Fibroblast of lung (primary cell): ENCODE measurements around the gene TOR1AIP2. TPM values are rescaled to one million over a fixed set of nuclear protein-coding genes. Genes with fewer than 3 reads are reported as not detected.

Source experiments
- DNase-seq, 2 donors: peaks; one replicate each; pipeline versions ENCODE4 v3.0.0 to v3.0.0-alpha.2; 2010; ENCODE audit warnings: low read depth in 2 of 2
- H2AFZ ChIP-seq: 2 replicates; pipeline ENCODE4 v1.5.1; 2012; ENCODE audit warnings: low read length, control low read depth, inconsistent platforms
- H3K27ac ChIP-seq: 2 replicates; pipeline ENCODE4 v1.5.1; 2011; ENCODE audit warnings: low read length, control low read depth; ENCODE audit not compliant: insufficient read depth
- H3K27me3 ChIP-seq: 2 replicates; pipeline ENCODE4 v1.5.1; 2011; ENCODE audit warnings: mild to moderate bottlenecking, low read length; ENCODE audit not compliant: control insufficient read depth, insufficient read depth
- H3K36me3 ChIP-seq: 2 replicates; pipeline ENCODE4 v1.5.1; 2011; ENCODE audit warnings: low read length; ENCODE audit not compliant: control insufficient read depth, insufficient read depth
- H3K4me1 ChIP-seq: 2 replicates; pipeline ENCODE4 v1.5.1; 2011; ENCODE audit warnings: low read length; ENCODE audit not compliant: control insufficient read depth, insufficient read depth; ENCODE audit errors: extremely low read depth
- H3K4me2 ChIP-seq: 2 replicates; pipeline ENCODE4 v1.5.1; 2011; ENCODE audit warnings: low read length, control low read depth; ENCODE audit not compliant: insufficient read depth; ENCODE audit errors: extremely low read depth
- H3K4me3 ChIP-seq, 4 experiments: fragments of 200-600 bp in 1 of 4; sonication (generic) in 1 of 4; replicated peaks in 1 of 4; 2 replicates each; pipeline ENCODE4 v1.5.1; 2011 to 2016; ENCODE audit warnings: low read length in 4 of 4, low read depth in 3 of 4, mild to moderate bottlenecking in 3 of 4, control low read depth in 2 of 4, inconsistent platforms in 1 of 4, mixed read lengths in 1 of 4; ENCODE audit not compliant: insufficient read depth in 1 of 4; ENCODE audit errors: control extremely low read depth in 1 of 4
- H3K79me2 ChIP-seq: 2 replicates; pipeline ENCODE4 v1.5.1; 2012; ENCODE audit warnings: mild to moderate bottlenecking, low read length, inconsistent platforms; ENCODE audit not compliant: control insufficient read depth, insufficient read depth
- H3K9ac ChIP-seq: 2 replicates; pipeline ENCODE4 v1.5.1; 2011; ENCODE audit warnings: mild to moderate bottlenecking, low read length, control low read depth; ENCODE audit not compliant: insufficient read depth
- H3K9me3 ChIP-seq: 2 replicates; pipeline ENCODE4 v1.5.1; 2012; ENCODE audit warnings: low read depth, low read length; ENCODE audit not compliant: control insufficient read depth, insufficient read depth
- H4K20me1 ChIP-seq: 2 replicates; pipeline ENCODE4 v1.5.1; 2011; ENCODE audit warnings: low read length; ENCODE audit not compliant: control insufficient read depth, insufficient read depth; ENCODE audit errors: extremely low read depth
- EZH2 ChIP-seq: IDR thresholded peaks from 2 replicates; pipeline ENCODE4 v1.5.1; 2012; ENCODE audit warnings: low read length, control low read depth, mild to moderate bottlenecking; ENCODE audit errors: missing control alignments
- polyA plus RNA-seq, 2 donors: library from polyadenylated mRNA; depleted of rRNA in 1 of 2; stranded (reverse) in 1 of 2; unstranded in 1 of 2; fragments of >200 nt; gene quantifications; 2 replicates each; pipeline ENCODE4 v1.2.1, GENCODE V29; 2011 to 2012; ENCODE audit warnings: missing spikeins in 1 of 2
- total RNA-seq: library from RNA; depleted of rRNA; stranded (reverse); fragments of >200 nt; gene quantifications from 2 replicates; pipeline ENCODE4 v1.2.1, GENCODE V29; 2014
- TF ChIP-seq, protein P1 (sequence below), 2 donors: IDR thresholded peaks in 1 of 2; conservative IDR thresholded peaks in 1 of 2; 1 replicate in 1 of 2; 2 replicates in 1 of 2; pipeline ENCODE4 v1.5.1; 2011 to 2012; ENCODE audit warnings: low read length in 2 of 2, control low read depth in 1 of 2, inconsistent platforms in 1 of 2, low read depth in 1 of 2, mild to moderate bottlenecking in 1 of 2

Gene TOR1AIP2
- total and polyA plus RNA-seq, 2 donors (not counting 1 experiment from before 2014, with no cell fraction given): 78.9 to 81.9 TPM

DNA sequence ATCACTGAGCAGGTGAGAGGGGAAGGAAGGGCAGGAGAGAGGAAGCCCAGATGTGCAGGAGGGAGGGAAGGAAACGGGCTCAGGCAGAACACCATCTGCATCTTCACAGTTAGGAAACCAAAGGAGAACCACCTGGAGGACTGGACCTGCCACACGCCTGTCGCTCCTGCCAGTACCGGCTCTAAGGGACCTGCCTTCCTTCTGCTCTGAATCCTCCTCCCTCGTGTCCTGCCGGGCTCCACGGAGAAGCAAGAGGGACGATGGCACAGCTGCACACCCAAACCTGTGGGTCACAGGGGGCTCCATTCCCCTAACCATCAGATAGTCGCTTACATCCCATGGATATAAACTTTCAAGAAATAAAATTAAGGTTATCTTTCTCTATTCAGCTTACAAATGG, 56.1 kb downstream of the TOR1AIP2 start:
- no peak overlapping the region for H3K9ac ChIP-seq
- no peaks in the 10 kb centered on the region for H4K20me1 ChIP-seq
- no peaks in the 10 kb centered on the region for H3K79me2 ChIP-seq
- peaks cover 12% of the 10 kb centered on the region for H3K4me1 ChIP-seq
- no peak overlapping the region for H3K27ac ChIP-seq
- DNase-seq: no peak
- H3K9me3 ChIP-seq: no peaks in the 10 kb centered on the region
- no peak for TF ChIP-seq EZH2
- TF ChIP-seq, protein P1, sequence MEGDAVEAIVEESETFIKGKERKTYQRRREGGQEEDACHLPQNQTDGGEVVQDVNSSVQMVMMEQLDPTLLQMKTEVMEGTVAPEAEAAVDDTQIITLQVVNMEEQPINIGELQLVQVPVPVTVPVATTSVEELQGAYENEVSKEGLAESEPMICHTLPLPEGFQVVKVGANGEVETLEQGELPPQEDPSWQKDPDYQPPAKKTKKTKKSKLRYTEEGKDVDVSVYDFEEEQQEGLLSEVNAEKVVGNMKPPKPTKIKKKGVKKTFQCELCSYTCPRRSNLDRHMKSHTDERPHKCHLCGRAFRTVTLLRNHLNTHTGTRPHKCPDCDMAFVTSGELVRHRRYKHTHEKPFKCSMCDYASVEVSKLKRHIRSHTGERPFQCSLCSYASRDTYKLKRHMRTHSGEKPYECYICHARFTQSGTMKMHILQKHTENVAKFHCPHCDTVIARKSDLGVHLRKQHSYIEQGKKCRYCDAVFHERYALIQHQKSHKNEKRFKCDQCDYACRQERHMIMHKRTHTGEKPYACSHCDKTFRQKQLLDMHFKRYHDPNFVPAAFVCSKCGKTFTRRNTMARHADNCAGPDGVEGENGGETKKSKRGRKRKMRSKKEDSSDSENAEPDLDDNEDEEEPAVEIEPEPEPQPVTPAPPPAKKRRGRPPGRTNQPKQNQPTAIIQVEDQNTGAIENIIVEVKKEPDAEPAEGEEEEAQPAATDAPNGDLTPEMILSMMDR (conservative IDR thresholded peaks at IDR 0.05 in 1 of 2, IDR thresholded peaks at IDR 0.05 in 1 of 2; ENCODE audit: low read depth in 1 of 2, low read length in 2 of 2): no peak
- no peak overlapping the region for H2AFZ ChIP-seq
- no peaks in the 10 kb centered on the region for H3K27me3 ChIP-seq
- no peaks in the 10 kb centered on the region for H3K36me3 ChIP-seq
- H3K4me3 ChIP-seq: no peak overlapping the region
- no peak overlapping the region for H3K4me2 ChIP-seq

DNA sequence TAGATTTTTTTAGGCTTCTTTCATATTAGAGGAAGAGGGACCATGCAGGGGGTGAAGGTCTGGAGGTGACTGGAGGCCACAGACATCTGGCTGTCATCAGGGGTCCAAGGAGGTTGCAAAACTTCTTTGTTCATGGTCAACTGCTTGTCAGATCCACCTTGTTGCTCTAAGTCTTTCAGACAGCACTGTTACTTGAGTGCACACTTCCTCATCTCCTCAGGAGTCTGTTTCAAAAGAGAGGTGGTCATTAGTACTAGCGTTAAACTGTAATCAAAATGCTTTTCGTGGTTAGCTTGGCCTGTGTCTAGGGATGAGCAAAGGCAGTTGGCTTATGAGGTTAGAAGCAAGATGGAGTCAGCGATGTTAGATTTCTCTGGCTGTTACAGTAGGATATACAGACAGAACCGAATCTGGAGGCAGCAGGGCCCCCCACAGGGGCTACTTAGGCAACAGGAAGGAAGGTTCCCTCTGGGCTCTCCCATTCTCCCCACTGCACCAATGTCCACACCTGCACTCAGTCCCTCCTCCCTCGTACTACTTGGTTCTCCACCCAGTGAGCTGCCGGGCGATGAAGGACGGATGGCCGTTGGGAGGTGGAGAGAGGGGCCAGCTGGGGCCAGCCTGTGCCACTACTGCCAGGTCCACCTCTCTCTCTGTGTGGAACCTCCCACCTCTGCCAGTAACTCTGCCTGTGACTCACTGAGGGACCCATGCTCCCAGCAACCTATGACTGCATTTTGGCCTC, 57.2 kb downstream of the TOR1AIP2 start:
- no peaks in the 10 kb centered on the region for H4K20me1 ChIP-seq
- no peak overlapping the region for H2AFZ ChIP-seq
- H3K27ac ChIP-seq: no peak overlapping the region
- peaks cover 15% of the 10 kb centered on the region for H3K4me1 ChIP-seq
- no peaks in the 10 kb centered on the region for H3K36me3 ChIP-seq
- no peaks in the 10 kb centered on the region for H3K79me2 ChIP-seq
- no peaks in the 10 kb centered on the region for H3K27me3 ChIP-seq
- no peak for DNase-seq
- H3K4me2 ChIP-seq: no peak overlapping the region
- no peaks in the 10 kb centered on the region for H3K9me3 ChIP-seq
- no peak overlapping the region for H3K4me3 ChIP-seq
- TF ChIP-seq EZH2: no peak
- TF ChIP-seq, protein P1 (conservative IDR thresholded peaks at IDR 0.05 in 1 of 2, IDR thresholded peaks at IDR 0.05 in 1 of 2; ENCODE audit: low read depth in 1 of 2, low read length in 2 of 2): no peak
- no peak overlapping the region for H3K9ac ChIP-seq

DNA sequence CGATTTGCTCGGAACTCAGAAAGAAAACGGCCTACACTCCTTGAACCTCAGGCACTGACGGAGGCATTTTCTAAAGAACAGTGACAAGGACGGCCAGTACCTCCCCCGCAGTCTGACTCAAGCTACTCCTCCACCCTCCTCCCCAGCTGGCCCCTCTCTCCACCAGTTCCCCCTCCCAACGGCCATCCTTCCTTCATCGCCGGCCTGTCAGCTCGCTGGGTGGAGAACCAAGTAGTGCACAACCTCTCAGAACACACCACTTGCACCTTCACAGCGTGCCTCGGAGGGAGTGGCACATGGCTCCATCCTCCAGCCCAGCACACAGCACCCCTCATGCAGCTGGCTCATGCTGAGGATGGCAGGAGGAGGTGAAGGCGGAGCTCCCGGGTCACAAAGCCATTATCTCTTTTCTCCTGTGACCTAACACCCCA, 58.8 kb downstream of the TOR1AIP2 start:
- Histone ChIP-seq H3K4me3 (no peak overlapping the region), H3K27ac (no peak overlapping the region), H3K9me3 (no peaks in the 10 kb centered on the region), H3K4me1 (peaks cover 18% of the 10 kb centered on the region), H3K4me2 (no peak overlapping the region), H3K9ac (no peak overlapping the region), H4K20me1 (no peaks in the 10 kb centered on the region), H3K27me3 (no peaks in the 10 kb centered on the region), H2AFZ (no peak overlapping the region), H3K36me3 (no peaks in the 10 kb centered on the region), H3K79me2 (no peaks in the 10 kb centered on the region)
- DNase-seq: peak in 1 of 2 donors; percentile 10
- TF ChIP-seq, protein P1 (conservative IDR thresholded peaks at IDR 0.05 in 1 of 2, IDR thresholded peaks at IDR 0.05 in 1 of 2; ENCODE audit: low read depth in 1 of 2, low read length in 2 of 2): no peak
- TF ChIP-seq EZH2: no peak
